Stimulated activated CD4-positive, alpha-beta T cell treated with anti-CD3 and anti-CD28 coated beads, Interleukin-1b, Interleukin-23, amount 100 ng/mL, for 1 hour (primary cell): ENCODE measurements around the gene NRXN2.
"Not testable (repeated sequence)": the region's sequence is repeated elsewhere in the genome, so short reads cannot be mapped to it uniquely, and the experiment has no call there.

Experiments used
- DNase-seq, 2 donors: peaks; one replicate each; pipeline ENCODE4 v3.0.0-alpha.2; 2020; ENCODE audit warnings: low read depth in 2 of 2

Gene NRXN2

DNA sequence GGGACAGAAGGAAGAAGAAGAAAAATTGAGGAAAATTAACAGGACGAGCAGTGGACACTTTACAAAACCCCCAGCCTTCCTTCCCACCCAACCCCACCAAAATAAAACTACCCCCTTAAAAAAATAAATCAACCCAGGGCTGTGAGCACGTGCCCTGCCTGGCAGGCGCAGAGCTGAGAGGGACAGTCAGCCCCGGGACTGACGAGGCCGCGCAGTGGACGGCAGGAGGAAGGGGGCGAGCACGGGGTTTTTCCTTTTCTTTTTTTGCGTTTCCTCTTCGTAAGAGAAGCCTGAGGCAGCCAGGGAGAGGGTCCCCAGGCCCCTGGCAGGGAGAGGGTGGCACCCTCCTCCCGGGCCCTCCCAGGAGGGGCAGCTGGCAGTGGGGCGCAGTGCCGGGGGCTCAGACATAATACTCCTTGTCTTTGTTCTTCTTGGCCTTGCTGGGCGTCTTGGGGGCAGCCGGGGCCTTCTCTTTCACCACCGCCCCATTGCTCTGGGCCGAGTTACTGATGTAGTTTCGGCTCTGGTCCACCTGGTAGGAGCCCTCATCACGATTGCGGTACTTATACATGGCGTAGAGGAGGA, 116.1 kb downstream of the NRXN2 start:
- DNase-seq: no peak

DNA sequence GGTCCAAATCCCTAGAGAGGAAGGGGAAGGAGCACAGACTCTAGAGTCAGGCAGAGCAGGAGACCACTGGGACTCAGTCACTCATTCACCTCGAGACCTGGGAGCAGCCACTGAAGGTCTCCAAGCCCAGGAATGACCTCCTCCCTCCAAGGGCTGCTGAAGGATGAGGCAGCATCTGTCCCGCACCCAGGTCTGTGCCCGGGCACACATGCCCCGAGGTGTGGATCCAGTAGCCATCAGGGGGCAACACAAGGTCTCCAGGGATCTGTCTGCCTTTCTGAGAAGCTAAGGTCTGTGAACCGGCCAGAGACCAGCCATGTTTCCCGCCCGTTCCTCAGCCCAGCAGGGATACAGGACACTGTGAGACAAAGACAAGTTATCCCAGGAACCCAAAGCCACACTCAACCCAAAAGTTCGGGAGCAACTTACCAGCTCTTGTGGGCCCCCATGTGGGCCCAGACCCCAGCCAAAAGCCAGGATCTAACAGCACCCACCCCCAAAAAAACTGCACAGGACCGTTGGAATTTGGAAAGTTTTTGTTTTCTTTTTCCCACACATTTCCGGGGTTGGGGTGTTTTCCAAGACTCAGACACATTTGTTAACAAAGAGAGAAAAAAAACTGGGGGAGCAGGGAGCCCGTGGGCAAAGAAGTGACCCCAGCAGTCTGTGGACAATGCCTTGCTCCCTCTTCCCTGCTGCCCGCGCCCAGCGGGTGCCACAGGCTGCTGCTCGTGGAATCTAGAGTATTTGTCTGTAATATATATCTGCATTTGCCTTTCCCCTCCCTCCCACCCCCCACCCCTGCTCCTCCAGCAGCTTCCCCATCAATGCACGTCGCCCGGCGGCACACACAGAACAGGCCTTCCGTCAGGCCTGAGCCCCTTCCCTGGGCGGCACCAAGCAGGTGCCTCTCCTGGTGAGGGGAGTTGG, 117.1 kb downstream of the NRXN2 start:
- no peak for DNase-seq

DNA sequence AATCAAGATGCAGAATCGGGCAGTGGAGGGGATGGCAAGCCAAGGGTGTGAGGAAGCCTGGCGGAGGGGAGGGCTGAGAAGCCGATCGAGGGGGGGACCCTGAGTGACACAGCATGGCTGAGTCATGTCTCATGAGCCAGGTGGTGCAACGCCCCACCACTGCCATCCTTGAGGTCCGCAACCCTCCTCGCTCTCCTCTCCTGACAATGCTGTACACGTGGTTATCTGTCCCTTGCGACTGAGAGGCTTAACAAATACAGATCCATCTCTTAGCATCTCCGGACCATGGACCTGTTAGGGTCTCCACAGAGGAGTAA, 117.8 kb downstream of the NRXN2 start:
- no peak for DNase-seq

DNA sequence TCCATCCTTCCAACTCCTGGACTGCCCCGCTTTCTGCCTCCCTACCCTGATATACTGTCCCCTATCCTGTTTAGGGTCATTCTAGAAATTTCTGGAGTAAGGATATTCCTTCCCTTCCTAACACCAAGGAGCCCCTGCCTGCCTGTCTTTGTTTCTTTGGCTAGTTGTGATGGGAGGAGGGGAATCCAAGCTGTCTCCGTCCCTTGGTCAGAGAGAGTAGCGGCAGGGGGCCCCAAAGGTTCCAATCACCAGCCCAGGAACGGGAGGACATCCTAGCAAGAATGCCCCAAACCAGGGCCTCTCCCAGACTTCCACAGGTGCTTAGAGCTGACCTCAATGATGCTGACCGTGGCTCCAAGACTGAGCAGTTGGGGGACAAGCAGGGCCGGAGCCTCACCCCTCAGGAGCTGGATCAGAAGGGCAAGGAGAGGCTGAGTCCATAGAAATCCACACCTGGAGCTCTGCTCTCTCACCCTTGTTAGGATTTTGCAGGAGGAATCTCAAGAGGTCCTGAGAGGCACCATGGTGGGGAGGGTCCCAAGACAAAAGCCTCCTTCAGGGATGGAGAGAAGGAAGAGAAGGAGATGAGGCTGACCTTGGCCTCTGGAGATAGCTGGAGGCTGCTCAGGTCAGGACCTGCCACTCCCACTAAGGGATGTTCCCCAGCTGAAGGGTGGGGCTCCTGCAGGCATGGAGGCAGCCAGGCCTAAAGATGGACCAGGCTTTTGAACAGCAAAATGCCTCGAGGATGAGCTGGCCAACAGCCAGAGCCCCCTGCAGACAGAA, 118.3 kb downstream of the NRXN2 start:
- DNase-seq: no peak

DNA sequence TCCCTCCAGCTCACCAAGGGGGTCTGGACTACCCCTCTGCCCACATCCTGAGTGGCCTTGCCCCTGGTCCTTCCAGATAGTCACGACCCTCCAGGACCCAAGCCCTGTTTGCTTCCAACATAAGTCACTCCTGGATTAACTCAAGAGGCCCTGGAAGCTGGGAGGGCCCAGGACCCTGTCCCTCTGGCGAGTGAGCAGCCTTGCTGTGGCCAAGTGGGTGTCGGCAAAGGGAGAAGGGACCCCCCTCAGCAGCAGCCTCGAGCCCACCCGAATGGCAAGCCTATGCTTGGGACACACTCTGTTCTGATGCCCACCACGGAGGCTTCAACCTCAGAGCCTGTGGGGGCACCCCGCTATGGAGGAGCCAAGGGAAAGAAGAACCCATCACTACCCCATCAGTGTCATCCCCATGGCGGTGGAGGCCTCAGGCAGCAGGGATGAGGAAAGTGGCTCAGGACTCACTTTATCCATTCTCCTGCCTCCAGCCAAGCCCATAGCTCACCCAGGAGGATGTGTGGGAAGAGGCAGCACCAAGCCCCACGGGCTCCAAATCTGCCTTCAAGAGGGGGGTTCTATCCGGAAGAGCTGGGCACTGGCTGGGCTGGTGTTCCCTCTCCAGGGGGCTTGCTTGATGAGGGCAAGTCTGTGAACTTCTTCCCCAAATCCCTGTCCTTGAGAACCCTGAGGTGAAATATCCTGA, 119.4 kb downstream of the NRXN2 start:
- DNase-seq: no peak

DNA sequence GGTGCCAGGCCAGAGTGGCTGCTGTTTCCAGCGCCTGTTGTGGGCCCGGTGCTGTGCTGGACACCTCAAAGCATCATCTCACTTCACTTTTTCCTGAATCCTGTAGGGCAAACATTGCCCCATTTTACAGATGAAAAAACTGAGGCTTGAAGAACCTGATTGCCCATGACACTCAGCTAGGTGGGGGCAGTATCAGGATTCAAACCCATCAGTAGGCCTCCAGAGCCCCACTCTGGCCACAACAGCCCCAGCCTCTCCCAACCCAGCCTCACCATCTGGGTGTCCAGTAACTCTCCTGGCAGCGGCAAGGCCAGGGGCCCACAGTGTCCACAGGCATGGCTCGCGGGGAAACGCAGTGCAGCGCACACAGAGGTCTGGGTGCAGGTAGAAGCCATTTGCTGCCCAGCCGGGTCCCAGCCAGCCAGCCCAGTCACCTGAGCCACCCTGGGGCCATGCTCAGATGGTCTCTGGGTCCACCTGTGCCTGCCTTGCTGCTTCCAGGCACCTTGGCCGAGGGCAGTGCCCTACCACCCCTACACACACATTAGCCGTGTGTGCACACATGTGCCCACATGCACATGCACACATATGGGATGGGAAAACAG, 120.4 kb downstream of the NRXN2 start:
- no peak for DNase-seq

DNA sequence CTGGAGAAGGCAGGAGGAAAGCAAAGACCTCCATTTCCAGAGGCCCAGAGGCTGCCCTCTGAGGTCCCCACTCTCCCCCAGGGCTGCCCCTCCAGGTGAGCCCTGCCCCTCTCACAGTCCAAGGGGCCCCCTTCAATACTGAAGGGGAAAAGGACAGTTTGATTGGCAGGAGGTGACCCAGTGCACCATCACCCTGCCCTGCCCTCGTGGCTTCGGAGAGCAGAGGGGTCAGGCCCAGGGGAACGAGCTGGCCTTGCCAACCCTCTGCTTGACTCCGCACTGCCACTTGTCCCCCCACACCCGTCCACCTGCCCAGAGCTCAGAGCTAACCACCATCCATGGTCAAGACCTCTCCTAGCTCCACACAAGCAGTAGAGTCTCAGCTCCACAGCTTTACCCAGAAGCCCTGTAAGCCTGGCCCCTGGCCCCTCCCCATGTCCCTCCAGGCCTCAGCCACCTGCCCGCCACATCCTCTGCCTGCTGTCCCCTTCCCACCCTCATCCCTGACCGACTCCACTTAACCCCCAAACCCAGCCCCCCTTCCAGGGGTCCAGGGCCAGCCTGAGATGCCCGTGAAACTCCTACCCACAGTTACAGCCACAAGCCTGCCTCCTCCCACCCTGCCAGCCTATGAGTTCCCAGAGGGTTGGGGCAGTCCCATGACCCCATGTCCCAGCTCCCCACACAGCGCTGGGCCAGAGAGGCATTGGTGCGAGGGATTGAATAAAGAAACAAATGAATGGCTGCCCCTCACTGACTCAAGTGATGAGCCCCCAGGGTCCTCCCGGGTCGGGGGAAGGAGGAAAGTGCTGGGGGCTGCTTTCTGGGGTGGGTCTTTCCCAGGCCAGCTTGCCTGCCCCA, 121.2 kb downstream of the NRXN2 start:
- DNase-seq: no peak

DNA sequence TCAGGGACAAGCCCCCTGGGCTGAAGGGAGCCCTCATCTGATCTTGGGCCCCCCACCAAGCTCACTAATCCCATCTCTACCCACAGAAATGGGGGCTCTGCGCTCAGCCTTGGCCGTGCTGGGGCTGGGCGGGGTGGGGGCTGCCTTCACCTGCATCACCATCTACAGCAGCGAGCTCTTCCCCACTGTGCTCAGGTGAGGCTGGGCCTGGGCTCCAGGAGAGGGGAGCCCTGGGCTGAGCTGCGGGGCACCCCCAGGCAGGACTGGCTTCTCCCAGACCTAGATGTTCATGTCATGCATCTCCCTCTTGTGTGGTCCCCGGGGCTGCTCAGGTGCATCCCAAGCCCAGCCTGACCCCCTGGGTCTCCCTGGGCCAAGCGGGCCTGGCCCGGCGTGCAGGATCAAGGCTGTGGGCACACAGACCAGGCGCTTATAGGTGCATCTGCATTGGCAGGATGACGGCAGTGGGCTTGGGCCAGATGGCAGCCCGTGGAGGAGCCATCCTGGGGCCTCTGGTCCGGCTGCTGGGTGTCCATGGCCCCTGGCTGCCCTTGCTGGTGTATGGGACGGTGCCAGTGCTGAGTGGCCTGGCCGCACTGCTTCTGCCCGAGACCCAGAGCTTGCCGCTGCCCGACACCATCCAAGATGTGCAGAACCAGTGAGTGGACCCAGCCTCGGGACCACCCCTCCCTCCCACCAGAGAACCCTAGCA, 122.6 kb downstream of the NRXN2 start:
- DNase-seq: no peak

DNA sequence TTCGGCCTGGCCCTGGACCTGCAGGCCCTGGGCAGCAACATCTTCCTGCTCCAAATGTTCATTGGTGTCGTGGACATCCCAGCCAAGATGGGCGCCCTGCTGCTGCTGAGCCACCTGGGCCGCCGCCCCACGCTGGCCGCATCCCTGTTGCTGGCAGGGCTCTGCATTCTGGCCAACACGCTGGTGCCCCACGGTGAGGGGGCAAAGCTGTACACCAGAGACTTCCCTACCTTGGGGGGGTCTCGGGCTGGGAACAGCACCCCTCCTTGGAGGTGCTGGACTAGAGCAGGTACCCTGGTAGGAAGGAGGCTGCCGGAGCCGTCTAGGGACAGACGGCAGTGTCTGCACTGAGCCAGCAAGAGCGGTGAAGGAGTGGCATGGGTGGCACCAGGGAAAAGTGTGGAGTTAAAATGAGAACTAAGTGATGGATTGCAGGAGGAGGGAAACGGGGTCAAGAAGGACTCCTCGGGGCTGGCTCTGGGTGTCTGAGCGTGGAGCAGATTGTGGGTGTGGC, 123.2 kb downstream of the NRXN2 start:
- DNase-seq: no peak

DNA sequence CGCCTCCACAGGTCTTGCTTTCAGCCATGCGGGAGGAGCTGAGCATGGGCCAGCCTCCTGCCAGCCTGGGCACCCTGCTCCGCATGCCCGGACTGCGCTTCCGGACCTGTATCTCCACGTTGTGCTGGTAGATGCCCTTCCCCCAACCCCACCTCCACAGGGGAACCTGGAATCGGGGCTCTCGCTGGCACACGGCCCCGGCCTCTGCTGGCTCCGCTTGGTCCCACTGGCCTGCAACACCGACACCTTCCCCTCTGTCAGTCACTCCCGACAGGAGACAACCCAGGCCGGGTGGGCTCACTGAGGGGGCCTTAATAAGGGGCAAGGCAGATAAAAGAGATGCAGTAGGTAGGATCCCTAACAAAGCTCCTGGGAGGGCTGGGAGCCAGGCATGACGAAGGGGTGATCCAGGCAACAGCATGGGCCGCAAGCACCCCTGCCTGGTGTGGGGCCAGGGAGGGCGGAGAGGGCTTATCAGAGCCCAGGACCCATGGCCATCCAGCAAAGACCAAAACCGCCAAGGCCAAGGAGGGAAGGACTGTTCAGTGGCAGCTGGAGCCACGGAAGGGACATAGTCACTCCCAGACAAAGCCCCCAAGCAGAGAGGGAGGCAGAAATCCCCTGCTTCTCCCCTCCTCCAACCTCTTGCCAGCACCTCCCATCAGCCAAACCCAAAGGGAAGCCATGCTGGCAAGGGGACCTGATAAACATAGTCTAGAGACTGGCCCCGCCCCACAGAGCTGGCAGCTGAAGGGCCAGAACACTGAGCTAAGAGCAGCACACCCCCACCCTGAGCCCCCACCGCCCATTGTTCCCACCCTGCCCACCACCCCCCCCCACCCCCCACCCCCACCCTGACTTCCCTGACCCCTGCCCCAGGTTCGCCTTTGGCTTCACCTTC, 124.0 kb downstream of the NRXN2 start:
- no peak for DNase-seq

DNA sequence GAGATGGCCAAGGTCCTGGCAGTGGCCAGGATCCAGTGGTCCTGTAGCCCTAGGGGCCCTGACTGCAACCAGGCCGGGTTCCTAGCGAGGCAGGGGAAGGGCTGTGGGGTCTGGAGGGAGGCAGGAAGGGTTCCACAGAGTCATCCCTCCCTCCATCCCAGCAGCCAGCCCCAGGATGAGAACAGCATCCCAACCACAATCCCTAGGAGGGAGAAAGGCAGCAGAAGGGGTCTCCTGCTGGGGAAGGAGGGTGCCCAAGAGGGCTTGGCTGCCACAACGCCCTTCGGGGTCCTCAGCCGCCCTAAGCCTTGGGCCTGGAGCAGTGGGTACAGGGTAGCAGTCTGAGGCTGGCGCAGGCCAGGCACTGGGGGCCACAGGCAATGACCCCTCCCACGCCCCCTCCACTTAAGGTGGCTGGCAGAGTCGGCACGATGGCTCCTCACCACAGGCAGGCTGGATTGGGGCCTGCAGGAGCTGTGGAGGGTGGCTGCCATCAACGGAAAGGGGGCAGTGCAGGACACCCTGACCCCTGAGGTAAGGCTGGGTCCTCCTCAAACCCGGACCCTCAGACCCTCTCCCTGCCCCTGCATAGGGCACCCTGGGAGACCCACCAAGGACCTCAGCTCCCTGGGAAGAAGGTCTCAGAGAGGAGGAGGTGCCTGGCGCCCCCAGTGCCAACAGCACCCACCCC, 124.7 kb downstream of the NRXN2 start:
- no peak for DNase-seq

DNA sequence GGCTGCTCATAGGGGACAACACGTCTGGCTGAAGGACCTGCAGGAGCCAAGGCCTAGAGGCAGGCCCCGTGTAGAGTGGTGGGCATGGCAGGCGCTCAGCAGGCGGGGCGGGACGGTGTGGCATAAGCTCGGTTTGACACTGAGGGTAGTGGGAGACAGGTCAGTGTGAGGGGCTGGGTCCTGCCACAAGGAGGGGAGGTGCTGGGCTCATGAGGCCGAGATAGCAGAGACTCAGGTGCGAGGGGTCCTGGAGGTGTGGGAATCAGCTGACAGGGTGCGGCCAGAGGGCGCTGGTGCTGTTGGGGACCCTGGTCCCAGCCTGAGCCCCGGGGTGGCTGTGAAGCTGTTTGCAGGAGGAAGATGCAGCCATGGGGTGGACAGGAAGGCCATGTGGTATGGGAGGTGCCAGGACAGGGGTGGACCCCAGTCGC, 125.3 kb downstream of the NRXN2 start:
- DNase-seq: no peak

DNA sequence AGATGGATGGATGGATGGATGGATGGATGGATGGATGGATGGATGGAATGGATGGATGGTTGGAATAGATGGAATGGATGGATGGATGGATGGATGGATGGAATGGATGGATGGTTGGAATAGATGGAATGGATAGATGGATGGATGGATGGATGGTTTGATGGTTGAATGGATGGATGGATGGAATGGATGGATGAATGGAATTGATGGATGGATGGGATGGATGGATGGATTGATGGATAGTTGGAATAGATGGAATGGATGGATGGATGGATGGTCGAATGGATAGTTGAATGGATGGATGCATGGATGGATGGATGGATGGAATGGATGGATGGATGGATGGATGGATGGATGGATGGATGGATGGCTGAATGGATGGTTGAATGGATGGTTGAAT, 127.1 kb downstream of the NRXN2 start:
- DNase-seq: not testable (repeated sequence)

DNA sequence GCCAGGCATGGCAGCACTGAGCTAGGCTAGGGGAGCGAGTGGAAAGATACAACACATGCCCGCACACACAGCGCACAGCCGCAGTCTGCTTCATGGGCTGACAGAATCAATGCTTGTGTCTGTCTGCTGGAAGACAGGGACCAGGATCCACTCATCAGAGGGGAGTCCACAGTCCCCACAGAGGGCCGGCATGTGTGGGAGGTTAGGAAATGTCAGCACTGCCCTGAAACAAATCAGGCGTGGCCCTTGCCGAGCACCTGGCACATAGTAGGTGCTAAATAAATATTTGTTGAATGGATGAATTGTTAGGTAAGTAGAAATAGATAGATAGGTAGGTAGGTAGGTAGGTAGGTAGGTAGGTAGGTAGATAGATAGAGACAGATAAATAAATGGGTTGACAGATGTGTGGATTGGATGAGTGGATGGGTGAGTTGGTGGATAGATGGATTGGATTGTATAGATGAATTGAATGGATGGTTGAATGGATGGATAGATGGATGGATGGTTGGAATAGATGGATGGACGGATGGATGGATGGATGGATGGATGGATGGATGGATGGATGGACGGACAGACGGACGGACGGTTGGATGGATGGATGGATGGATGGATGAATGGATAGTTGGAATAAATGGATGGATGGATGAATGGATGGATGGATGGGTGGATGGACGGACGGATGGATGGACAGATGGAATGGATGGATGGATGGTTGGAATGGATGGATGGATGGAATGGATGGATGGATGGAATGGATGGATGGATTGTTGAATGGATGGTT, 128.6 kb downstream of the NRXN2 start:
- DNase-seq: no peak

DNA sequence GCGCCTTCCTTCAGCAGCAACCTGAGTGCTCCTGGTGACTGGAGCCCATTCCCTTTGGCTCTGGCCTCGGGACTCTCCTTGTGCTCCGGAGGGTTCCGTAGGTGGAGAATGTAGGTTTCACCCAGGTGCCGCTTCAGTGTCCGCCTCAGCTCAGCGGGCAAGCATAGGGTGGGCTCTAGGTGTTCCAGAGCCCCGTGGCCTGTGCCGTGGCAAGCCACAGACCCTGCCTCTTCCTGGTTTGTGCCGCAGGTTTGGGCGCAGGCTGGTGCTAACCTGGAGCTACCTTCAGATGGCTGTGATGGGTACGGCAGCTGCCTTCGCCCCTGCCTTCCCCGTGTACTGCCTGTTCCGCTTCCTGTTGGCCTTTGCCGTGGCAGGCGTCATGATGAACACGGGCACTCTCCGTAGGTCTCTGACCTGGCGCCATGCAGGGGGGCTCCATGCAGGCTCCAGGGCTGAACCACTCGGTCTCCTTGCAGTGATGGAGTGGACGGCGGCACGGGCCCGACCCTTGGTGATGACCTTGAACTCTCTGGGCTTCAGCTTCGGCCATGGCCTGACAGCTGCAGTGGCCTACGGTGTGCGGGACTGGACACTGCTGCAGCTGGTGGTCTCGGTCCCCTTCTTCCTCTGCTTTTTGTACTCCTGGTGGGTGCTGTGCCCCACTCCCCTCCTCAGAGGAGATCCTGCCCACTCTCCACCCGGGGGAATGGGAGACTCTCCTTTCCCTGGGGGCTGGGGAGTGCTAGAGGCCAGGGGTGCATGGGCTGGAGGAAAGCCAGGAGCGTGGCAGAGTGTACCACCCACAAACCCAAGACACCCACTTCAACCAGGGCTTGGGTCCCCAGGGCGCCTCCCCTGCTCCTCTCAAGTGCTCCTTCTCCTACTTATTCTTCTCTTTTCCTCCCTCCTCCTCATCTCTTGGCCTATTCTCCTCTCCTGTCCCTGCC, 129.6 kb downstream of the NRXN2 start:
- no peak for DNase-seq

DNA sequence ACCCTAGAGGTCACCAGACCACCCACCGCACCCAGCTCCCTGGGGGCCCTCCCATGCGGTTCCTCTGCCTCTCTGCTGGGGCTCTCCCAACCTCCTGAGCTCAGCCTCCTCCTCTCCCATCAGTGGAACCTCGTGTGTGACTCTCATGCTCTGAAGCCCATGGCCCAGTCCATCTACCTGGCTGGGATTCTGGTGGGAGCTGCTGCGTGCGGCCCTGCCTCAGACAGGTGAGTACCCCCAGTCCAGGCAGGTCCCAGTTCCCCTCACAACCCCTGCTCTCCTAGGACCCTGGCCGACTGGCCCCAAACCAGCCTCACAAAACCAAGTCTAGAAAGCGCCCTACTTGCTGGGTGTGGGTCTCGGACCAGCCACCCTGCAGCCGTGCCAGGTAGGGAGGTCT, 130.3 kb downstream of the NRXN2 start:
- no peak for DNase-seq
